GM20431 (cell line): ENCODE results near the gene FGFR3.

Experiments used
- in situ Hi-C: fragments of 300-500 bp; cut with MseI, MboI; formaldehyde crosslinking; loops from one replicate; pipeline ENCODE4 v1.15.0; 2020; ENCODE audit warnings: low sequenced_read_pairs; ENCODE audit not compliant: unreplicated experiment

The FGFR3 gene

DNA sequence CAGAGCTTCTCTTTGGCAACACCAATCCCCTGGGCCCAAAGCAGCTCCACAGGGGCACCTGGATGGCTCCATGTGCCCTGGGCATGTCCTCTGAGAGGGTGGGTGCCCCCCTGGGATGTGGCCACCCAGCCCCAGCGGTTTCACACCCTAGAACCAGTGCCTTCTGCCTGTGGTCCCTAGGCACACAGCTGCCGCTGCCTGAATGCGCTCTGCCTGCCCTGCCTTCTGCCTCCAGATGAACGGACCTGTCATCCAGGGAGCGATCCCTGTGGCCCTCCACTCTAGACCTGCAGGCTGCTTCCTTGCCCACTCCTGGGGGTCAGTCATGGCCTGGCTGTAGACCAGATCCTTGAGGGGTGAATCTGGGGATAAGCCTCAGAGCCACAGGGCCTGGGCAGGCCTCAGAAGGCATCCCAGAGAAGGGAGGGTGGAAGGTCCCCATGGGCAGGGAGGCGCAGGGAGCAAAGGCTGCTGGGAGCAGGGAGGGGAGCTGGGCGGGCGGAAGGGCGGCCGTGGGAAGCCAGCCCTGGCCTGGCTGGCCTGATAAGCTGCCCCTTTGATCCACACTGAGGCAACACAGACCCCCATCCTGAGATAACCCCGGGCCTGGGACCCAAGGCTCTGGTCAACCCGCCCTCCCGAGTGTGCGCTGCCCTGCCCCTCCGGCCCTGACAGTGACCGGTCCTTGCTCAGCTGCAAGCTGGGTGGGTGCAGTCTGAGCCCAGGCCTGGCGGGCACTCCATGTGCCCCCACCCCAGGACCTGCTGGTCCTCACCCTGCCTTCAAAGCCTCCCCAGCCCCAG lies 8.1 kb upstream of the FGFR3 start:
- in situ Hi-C loops = no loop called here

- in situ Hi-C loops = no loop called here
Observed at GRCh38 chr4:1785592-1785991, 7.5 kb upstream of the FGFR3 start.

- in situ Hi-C loops = no loop called here
Observed at GRCh38 chr4:1786544-1787362, 6.3 kb upstream of the FGFR3 start.

DNA sequence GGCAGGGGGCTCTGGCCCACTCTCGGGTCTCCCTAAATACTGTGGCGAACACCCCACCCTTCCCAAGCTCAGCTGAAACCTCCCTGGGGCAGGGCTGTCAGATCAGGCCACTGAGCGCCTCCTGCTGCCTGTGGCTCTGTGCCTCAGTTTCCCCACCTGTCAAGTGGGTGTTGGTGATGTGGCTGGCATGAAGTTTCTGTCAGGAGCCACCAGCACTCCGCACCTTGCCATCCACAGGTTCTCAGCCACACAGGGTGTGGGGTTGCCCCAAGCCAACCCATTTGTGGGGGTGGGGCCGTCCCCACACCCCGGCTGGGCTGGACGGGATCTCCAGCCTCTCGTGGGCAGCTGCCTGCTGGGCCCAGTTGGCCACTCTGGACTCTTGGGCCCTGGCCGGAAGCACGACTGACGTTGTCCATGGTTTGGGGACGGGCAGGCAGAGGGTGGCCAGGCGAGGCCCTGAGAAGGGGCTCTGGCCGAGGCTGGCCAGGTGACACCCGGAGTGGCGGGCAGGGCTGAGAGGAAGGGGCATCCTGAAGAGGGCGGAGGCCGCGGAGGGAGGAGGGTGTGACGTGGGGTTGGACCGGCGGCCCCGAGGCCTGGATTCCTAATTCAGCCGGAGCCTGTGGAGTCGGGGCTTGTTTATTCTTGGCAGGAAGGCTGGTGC lies 5.5 kb upstream of the FGFR3 start:
- in situ Hi-C loops = no loop called here

GRCh38 chr4:1788254-1788973 lies 4.7 kb upstream of the FGFR3 start:
- in situ Hi-C loops = no loop called here

DNA sequence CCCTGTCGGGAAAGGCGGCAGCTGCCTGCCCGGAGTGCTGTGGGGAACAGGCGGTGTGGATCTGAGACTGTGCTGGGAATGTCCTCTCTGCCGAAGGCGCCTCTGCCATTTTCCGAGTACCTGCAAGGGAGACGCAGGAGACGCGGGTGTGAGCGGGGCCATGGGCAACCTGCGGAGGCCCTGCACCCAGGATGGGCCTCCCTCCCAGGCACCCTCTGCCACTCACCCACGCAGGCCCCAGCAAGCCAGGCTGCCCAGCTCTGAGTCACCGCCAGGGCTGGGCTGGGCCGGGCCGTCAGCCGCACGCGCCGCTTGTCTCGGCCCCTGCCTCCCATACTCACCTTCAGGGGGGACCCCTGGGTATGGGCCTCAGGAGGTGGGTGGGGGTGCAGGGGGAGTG lies 3.5 kb upstream of the FGFR3 start:
- in situ Hi-C loops = no loop called here

DNA sequence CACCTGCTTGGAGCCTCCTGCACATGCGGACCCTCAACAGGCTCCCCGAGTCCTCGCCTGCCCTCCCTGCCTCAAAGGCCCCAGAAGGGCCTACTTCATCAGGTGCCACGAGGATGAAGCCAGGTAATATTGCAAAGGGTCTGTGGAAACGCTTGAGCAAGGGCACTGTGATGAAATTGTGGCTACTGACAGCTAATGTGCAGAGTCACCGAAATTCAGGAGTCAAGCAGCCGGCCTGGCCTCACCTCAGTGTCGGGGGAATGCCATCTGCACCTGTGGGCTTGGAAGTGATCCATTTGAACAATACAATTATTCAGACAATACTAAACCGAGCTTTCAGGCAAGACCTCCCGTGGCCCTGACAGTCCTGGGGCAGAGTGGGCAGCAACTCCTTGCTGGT lies 3.1 kb upstream of the FGFR3 start:
- in situ Hi-C loops = no loop called here

DNA sequence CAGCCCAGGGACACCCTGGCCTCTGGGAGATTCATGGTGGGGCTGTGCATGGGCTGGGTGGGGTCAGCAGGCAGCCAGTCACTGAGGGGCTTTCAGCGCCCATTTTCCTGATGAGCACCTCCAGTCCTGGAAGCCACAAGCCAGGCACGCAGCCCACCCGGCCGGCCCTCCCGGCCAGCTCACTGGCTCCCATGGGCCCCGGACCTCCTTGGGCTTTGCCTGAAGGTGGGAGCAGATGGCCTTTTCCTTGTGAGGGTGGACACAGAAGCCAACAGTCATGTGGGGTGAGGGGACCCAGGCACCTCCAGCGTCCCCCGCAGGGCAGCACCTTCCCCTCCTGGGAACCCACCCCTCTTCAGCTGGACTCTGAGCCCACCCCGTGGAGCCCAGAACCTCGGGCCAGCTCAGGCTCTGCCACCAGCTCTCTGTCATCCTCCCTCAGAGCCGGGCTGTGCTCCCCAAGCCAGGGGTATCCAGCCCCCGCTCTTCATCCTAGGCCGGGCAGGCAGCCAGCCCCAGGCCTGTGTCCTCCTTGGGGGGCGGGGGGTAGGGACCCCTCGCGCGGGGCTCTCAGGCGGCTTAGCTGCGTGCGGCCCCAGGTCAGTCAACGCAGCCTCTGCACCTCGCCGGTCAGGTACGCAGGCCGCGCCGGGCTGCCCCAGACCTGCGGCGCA lies 798 bp upstream of the FGFR3 start:
- in situ Hi-C loops = no loop called here

- in situ Hi-C loops = no loop called here
Observed at GRCh38 chr4:1793496-1793840, 375 bp downstream of the FGFR3 start.

GRCh38 chr4:1793940-1794808 lies 1.1 kb downstream of the FGFR3 start:
- in situ Hi-C loops = no loop called here

GRCh38 chr4:1794809-1795298 lies 1.8 kb downstream of the FGFR3 start:
- in situ Hi-C loops = no loop called here

GRCh38 chr4:1795299-1796195 lies 2.5 kb downstream of the FGFR3 start:
- in situ Hi-C loops = no loop called here

- in situ Hi-C loops = no loop called here
Observed at GRCh38 chr4:1796486-1797204, 3.6 kb downstream of the FGFR3 start.

DNA sequence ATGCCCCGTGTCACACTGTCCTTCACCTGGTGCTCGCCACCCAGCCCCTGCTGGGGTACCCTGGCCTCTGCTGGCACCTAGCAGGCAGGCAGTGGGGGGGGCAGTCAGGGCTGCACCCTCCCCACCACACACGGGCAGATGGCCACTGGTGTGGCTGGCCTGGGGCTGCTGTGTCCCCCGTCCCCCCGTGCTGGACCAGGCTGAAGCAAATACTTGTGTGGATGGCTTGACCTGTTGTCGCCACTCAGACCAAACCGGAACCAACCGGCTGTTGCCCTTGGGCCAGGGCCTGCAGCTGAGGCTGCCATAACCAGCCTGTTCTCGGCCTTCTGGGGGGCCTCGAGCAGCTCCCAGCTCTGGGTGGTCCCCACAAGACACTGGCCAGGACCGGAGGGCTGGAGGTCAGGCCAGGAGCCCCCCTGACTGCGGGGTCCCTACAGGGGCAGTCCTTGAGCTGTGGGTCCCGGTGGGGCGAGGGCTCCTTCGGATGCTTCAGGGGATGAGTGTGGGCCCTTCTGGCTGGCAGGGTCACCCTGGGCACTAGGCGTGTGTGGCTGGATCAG lies 4.3 kb downstream of the FGFR3 start:
- in situ Hi-C loops = no loop called here

GRCh38 chr4:1797861-1798579 lies 4.9 kb downstream of the FGFR3 start:
- in situ Hi-C loops = no loop called here
